ENCODE results near the gene NDRG4.

Gene NDRG4

DNA sequence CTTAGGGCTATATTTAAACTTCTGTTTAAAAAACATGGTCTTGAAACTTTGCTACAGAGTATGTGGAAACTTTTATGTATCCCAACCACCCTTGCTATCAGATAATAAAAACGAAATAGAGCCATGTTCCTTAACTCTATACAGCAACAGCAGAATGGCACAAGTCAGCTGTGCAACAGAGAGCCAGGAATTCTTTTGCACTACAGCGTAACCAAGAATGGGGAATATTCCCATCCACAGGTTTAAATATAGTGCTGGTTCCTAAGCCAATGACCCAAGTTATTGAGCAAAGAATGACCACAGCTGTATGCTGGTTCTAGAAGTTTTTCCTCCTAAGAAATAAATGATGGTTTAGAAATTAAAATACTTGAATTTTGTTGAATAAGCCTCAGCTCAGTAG, 48.4 kb downstream of the NDRG4 start:
- DNase-seq, result no peak

DNA sequence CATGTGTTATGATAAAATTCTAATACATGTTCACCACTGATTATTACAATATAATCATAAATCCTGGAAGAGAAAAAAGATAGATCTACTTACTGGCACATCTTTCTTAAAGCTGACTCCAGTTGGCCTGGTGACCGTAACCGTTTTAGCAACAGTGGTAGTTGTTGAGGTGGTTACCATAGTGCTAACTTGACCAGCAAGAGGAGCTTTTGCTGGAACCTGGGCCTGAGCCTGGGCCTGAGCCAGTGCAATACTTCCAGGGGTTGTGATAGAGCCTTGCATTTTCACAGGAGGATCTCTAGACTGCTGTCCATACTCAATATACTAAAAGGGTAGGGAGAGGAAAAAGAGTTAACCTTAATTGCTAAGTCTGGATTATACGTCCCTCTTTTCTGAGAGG, 51.6 kb downstream of the NDRG4 start:
- DNase-seq, result no peak

DNA sequence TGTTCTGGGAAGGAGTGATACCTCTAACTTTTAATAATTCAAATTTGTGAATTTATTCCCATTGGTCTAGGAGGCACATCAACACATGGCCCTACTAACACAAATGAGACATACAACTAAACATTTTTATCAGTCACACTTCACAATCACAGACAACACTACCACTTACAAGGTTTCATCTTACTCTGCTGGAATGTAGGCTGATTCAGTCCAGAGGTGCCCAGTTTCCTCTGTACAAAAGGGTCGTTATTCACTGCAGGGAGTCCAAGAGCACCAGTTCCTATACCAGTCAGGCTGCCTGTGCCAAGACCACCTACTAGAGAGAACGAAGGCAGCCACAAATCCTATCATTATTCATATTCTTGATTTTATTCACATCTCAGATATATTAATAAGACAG, 56.7 kb downstream of the NDRG4 start:
- no peak for DNase-seq

Measured in NCI-H2029 (cell line).